Vagina (tissue), 2 donors: ENCODE results near the gene SURF6.

Experiments
- POLR2A ChIP-seq, 2 donors: fragments of 450-650 bp; IDR thresholded peaks; one replicate each; pipeline ENCODE4 v1.6.1; 2017; ENCODE audit warnings: antibody characterized with exemption in 2 of 2, mild to moderate bottlenecking in 2 of 2, moderate library complexity in 2 of 2
- POLR2AphosphoS5 ChIP-seq, 2 donors: sonication (generic); formaldehyde crosslinking; IDR thresholded peaks; one replicate each; pipeline ENCODE4 v1.9.0; 2017; ENCODE audit warnings: antibody characterized with exemption in 2 of 2, mild to moderate bottlenecking in 2 of 2, low read depth in 1 of 2; ENCODE audit not compliant: insufficient read depth in 1 of 2
- TF ChIP-seq, protein P1 (sequence below), 3 experiments: fragments of 450-650 bp in 2 of 3; fragments of 200-600 bp in 1 of 3; sonication (generic) in 1 of 3; IDR thresholded peaks; one replicate each; pipeline ENCODE4 v1.5.1; 2017 to 2019; ENCODE audit warnings: antibody characterized with exemption in 3 of 3, mild to moderate bottlenecking in 2 of 3, moderate library complexity in 2 of 3

DNA sequence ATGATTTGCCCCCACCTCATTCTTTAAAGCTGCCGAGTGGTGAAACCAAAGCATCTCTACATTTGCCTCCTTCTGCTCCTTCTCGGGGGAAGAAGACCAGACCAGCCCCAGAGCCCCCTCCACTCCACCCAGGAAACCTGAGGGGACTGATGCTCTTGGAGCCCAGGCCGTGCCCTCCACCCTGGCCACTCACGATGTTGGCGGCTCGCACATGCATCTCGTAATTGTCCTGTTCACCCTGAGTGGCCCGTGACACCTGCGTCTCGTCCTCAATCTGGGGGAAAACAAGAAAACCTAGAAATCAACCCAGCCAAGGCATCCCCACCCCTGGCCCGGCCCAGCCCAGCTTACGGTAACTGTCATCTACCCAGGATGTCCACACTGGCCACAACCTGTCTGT is 9.0 kb upstream of the SURF6 start:
- TF ChIP-seq, protein P1, sequence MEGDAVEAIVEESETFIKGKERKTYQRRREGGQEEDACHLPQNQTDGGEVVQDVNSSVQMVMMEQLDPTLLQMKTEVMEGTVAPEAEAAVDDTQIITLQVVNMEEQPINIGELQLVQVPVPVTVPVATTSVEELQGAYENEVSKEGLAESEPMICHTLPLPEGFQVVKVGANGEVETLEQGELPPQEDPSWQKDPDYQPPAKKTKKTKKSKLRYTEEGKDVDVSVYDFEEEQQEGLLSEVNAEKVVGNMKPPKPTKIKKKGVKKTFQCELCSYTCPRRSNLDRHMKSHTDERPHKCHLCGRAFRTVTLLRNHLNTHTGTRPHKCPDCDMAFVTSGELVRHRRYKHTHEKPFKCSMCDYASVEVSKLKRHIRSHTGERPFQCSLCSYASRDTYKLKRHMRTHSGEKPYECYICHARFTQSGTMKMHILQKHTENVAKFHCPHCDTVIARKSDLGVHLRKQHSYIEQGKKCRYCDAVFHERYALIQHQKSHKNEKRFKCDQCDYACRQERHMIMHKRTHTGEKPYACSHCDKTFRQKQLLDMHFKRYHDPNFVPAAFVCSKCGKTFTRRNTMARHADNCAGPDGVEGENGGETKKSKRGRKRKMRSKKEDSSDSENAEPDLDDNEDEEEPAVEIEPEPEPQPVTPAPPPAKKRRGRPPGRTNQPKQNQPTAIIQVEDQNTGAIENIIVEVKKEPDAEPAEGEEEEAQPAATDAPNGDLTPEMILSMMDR (IDR thresholded peaks at IDR 0.05) = no peak
- TF ChIP-seq POLR2A (IDR thresholded peaks at IDR 0.05) (no peak), POLR2AphosphoS5 (IDR thresholded peaks at IDR 0.05; ENCODE audit: insufficient read depth in 1 of 2, low read depth in 1 of 2) (no peak)
